HCT116 (cell line): ENCODE data around the gene XPOT. TPM values are rescaled to one million over a fixed set of nuclear protein-coding genes. Genes with fewer than 3 reads are reported as not detected.

Source experiments
- ATAC-seq: fragments of 200-7000 bp; cut with Tn5 transposase; 2 replicates; pipeline ENCODE4 v1.9.1; 2020; ENCODE audit warnings: mild to moderate bottlenecking, moderate library complexity
- BruUV-seq: library from RNA; stranded (reverse); fragments of 400-500 nt; replicated peaks from 2 replicates; lab custom pipeline; 2021; lab: Mats Ljungman, UMichigan
- CTCF ChIA-PET: fragments of 300-600 bp; sonication (Branson Sonifier 250); formaldehyde crosslinking; loops from one replicate; lab custom pipeline; 2021; ENCODE audit warnings: antibody characterized with exemption; lab: Charles Lee
- POLR2A ChIA-PET: fragments of 300-600, 350-600 bp; sonication (Branson Sonifier 250); formaldehyde crosslinking; loops from one replicate; lab custom pipeline; 2021; ENCODE audit warnings: antibody characterized with exemption; lab: Charles Lee
- RAD21 ChIA-PET, 2 experiments: fragments of 300-600 bp; sonication (Branson Sonifier 250); formaldehyde crosslinking; loops; one replicate each; lab custom pipeline; 2023; ENCODE audit warnings: low total read pairs in 2 of 2; ENCODE audit not compliant: uncharacterized antibody in 2 of 2, unreplicated experiment in 2 of 2, low non-redundant PET in 1 of 2; lab: Charles Lee
- DNase-seq: peaks from one replicate; pipeline ENCODE4 v3.0.0-alpha.2; 2010; ENCODE audit warnings: low read depth, low spot score
- H2AFZ ChIP-seq: fragments of 200-600 bp; shearing (Covaris generic), sonication (generic); 2 replicates; pipeline ENCODE4 v1.6.1; 2017; ENCODE audit warnings: low read depth, mixed run types, mixed read lengths, antibody characterized with exemption, low read length; ENCODE audit not compliant: poor library complexity, severe bottlenecking
- H3K27ac ChIP-seq: 2 replicates; pipeline ENCODE4 v1.5.1; 2012; ENCODE audit warnings: low read depth, low read length
- H3K27me3 ChIP-seq: fragments of 200-600 bp; sonication (generic); 2 replicates; pipeline ENCODE4 v1.6.1; 2016; ENCODE audit warnings: mixed run types, low read length, mixed read lengths; ENCODE audit not compliant: insufficient read depth
- H3K36me3 ChIP-seq, 2 experiments: fragments of 200-500 bp in 1 of 2; fragments of 200-600 bp in 1 of 2; sonication (Bioruptor generic) in 1 of 2; sonication (generic) in 1 of 2; 2 replicates each; pipeline versions ENCODE4 v1.5.1 to v1.6.1; 2014 to 2016; ENCODE audit warnings: low read length in 2 of 2, inconsistent platforms in 1 of 2, mixed read lengths in 1 of 2, mixed run types in 1 of 2; ENCODE audit not compliant: insufficient read depth in 2 of 2, control insufficient read depth in 1 of 2
- H3K4me1 ChIP-seq, 2 experiments: fragments of 200-600 bp in 1 of 2; sonication (generic) in 1 of 2; 2 replicates each; pipeline versions ENCODE4 v1.5.1 to v1.6.1; 2012 to 2017; ENCODE audit warnings: low read length in 2 of 2, inconsistent platforms in 1 of 2, mild to moderate bottlenecking in 1 of 2, mixed read lengths in 1 of 2, mixed run types in 1 of 2, moderate library complexity in 1 of 2; ENCODE audit not compliant: insufficient read depth in 2 of 2, control insufficient read depth in 1 of 2
- H3K4me2 ChIP-seq: fragments of 200-600 bp; sonication (generic); 2 replicates; pipeline ENCODE4 v1.6.1; 2017; ENCODE audit warnings: mixed run types, low read length, mixed read lengths
- H3K4me3 ChIP-seq, 2 experiments: fragments of 200-600 bp in 1 of 2; sonication (generic) in 1 of 2; replicated peaks in 1 of 2; 2 replicates each; pipeline ENCODE4 v1.5.1; 2011 to 2016; ENCODE audit warnings: low read length in 2 of 2, control low read depth in 1 of 2, low read depth in 1 of 2, mild to moderate bottlenecking in 1 of 2, mixed read lengths in 1 of 2, mixed run types in 1 of 2
- H3K79me2 ChIP-seq: fragments of 200-600 bp; sonication (generic); 2 replicates; pipeline ENCODE4 v1.6.1; 2017; ENCODE audit warnings: mild to moderate bottlenecking, mixed run types, low read length, moderate library complexity, mixed read lengths; ENCODE audit not compliant: insufficient read depth
- H3K9ac ChIP-seq: fragments of 200-600 bp; sonication (generic); 2 replicates; pipeline ENCODE4 v1.6.1; 2016; ENCODE audit warnings: low read length, mixed read lengths
- H3K9me2 ChIP-seq: fragments of 200-600 bp; sonication (generic), shearing (Covaris generic); 2 replicates; pipeline ENCODE4 v1.6.1; 2017; ENCODE audit warnings: mixed run types, mild to moderate bottlenecking, moderate library complexity; ENCODE audit not compliant: insufficient read depth
- H3K9me3 ChIP-seq, 2 experiments: fragments of 200-500 bp in 1 of 2; fragments of 200-600 bp in 1 of 2; sonication (Bioruptor generic) in 1 of 2; sonication (generic) in 1 of 2; 2 replicates each; pipeline ENCODE4 v1.6.1; 2014 to 2017; ENCODE audit warnings: low read length in 2 of 2, mixed read lengths in 2 of 2, inconsistent platforms in 1 of 2, low read depth in 1 of 2, mild to moderate bottlenecking in 1 of 2, mixed run types in 1 of 2, moderate library complexity in 1 of 2; ENCODE audit not compliant: control insufficient read depth in 1 of 2, insufficient read depth in 1 of 2
- H4K20me1 ChIP-seq: fragments of 200-600 bp; sonication (generic), shearing (Covaris generic); 2 replicates; pipeline ENCODE4 v1.6.1; 2017; ENCODE audit warnings: mixed run types, mild to moderate bottlenecking, moderate library complexity; ENCODE audit not compliant: insufficient read depth
- CBX3 ChIP-seq: IDR thresholded peaks from 2 replicates; pipeline ENCODE4 v1.6.1; 2012; ENCODE audit warnings: low read depth
- CEBPB ChIP-seq: IDR thresholded peaks from 2 replicates; pipeline ENCODE4 v1.6.1; 2012; ENCODE audit warnings: low read depth
- EZH2phosphoT487 ChIP-seq: fragments of 200-600 bp; IDR thresholded peaks from 2 replicates; pipeline ENCODE4 v1.6.1; 2018; ENCODE audit warnings: antibody characterized with exemption, borderline replicate concordance
- FOSL1 ChIP-seq: IDR thresholded peaks from 2 replicates; pipeline ENCODE4 v1.6.1; 2012; ENCODE audit warnings: low read depth
- POLR2A ChIP-seq: IDR thresholded peaks from 2 replicates; pipeline ENCODE4 v1.7.0; 2011; ENCODE audit warnings: borderline replicate concordance; ENCODE audit not compliant: insufficient read depth, insufficient read length; ENCODE audit errors: extremely low read depth
- RAD21 ChIP-seq: IDR thresholded peaks from 2 replicates; pipeline ENCODE4 v1.6.1; 2012; ENCODE audit warnings: low read depth, mild to moderate bottlenecking
- SIN3A ChIP-seq: IDR thresholded peaks from 2 replicates; pipeline ENCODE4 v1.6.1; 2012; ENCODE audit warnings: low read depth
- ZFX ChIP-seq: fragments of 450-650 bp; IDR thresholded peaks from 2 replicates; pipeline ENCODE4 v1.6.1; 2017
- ZNF274 ChIP-seq: fragments of 200-500 bp; sonication (Bioruptor generic); IDR thresholded peaks from 2 replicates; pipeline ENCODE4 v1.6.1; 2014; ENCODE audit warnings: mild to moderate bottlenecking, low read depth, low read length, inconsistent platforms
- intact Hi-C: fragments of 100-400 bp; cut with micrococcal nuclease; formaldehyde crosslinking; loops from 2 replicates; pipeline ENCODE4 v1.10.0; 2022
- total RNA-seq: library from RNA; stranded (reverse); gene quantifications from one replicate; pipeline ENCODE4 v1.2.1, GENCODE V29; 2021; ENCODE audit not compliant: unreplicated experiment
- TF ChIP-seq, protein P1 (sequence below), 3 experiments: fragments of 200-600 bp in 1 of 3; sonication (generic) in 1 of 3; IDR thresholded peaks in 2 of 3; conservative IDR thresholded peaks in 1 of 3; 2 replicates each; pipeline ENCODE4 v1.5.1; 2012 to 2017; ENCODE audit warnings: low read depth in 2 of 3, low read length in 2 of 3, antibody characterized with exemption in 1 of 3, borderline replicate concordance in 1 of 3, control low read depth in 1 of 3, mild to moderate bottlenecking in 1 of 3, mixed read lengths in 1 of 3, mixed run types in 1 of 3, moderate library complexity in 1 of 3; ENCODE audit not compliant: insufficient read depth in 1 of 3

Gene XPOT
- total RNA-seq, 1 experiment from 2014 or later, result 120 TPM

DNA sequence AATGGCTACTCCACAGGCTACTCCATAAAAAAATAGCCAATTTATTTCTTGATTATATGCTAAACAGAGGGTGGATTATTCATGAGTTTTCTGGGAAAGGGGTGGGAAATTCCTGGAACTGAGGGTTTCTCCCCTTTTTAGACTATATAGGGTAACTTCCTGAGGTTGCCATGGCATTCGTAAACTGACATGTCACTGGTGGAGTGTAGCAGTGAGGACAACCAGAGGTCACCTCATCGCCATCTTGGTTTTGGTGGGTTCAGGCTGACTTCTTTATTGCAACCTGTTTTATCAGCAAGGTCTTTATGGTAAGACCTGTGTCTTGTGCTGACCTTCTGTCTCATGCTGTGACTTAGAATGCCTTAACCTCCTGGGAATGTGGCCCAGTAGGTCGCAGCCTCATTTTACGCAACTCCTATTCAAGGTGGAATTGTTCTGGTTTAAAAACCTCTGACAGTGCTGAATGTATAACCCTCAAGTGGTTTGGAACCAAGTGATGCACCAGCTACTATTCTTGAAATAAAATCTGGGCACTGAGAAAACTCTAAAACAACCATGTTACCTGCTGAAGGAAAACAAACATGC lies 41.4 kb upstream of the XPOT start:
- no peak overlapping the region for H3K4me2 ChIP-seq
- no TSS peak for BruUV-seq
- intact Hi-C loops, result no loop called here
- no peaks in the 10 kb centered on the region for H3K4me1 ChIP-seq
- H4K20me1 ChIP-seq, result no peaks in the 10 kb centered on the region
- no peak for TF ChIP-seq EZH2phosphoT487
- no peak for TF ChIP-seq CEBPB
- no peak for TF ChIP-seq FOSL1
- TF ChIP-seq SIN3A, result no peak
- no peak for TF ChIP-seq ZFX
- TF ChIP-seq CBX3, result no peak
- TF ChIP-seq ZNF274, result no peak
- TF ChIP-seq, protein P1, sequence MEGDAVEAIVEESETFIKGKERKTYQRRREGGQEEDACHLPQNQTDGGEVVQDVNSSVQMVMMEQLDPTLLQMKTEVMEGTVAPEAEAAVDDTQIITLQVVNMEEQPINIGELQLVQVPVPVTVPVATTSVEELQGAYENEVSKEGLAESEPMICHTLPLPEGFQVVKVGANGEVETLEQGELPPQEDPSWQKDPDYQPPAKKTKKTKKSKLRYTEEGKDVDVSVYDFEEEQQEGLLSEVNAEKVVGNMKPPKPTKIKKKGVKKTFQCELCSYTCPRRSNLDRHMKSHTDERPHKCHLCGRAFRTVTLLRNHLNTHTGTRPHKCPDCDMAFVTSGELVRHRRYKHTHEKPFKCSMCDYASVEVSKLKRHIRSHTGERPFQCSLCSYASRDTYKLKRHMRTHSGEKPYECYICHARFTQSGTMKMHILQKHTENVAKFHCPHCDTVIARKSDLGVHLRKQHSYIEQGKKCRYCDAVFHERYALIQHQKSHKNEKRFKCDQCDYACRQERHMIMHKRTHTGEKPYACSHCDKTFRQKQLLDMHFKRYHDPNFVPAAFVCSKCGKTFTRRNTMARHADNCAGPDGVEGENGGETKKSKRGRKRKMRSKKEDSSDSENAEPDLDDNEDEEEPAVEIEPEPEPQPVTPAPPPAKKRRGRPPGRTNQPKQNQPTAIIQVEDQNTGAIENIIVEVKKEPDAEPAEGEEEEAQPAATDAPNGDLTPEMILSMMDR (IDR thresholded peaks at IDR 0.05 in 2 of 3, conservative IDR thresholded peaks at IDR 0.05 in 1 of 3; ENCODE audit: borderline replicate concordance in 1 of 3, insufficient read depth in 1 of 3, low read depth in 2 of 3, low read length in 2 of 3), result no peak
- no peak for TF ChIP-seq POLR2A
- TF ChIP-seq RAD21, result no peak
- TF ChIP-seq, all 23 proteins: peak for 0
- no peak overlapping the region for H3K9ac ChIP-seq
- H3K4me3 ChIP-seq, result no peak overlapping the region
- POLR2A ChIA-PET, result no interaction called here
- no peaks in the 10 kb centered on the region for H3K27me3 ChIP-seq
- no peaks in the 10 kb centered on the region for H3K79me2 ChIP-seq
- DNase-seq (no peak), ATAC-seq (no peak)
- H3K36me3 ChIP-seq, result no peaks in the 10 kb centered on the region; a peak in 1 of 4 replicates
- RAD21 ChIA-PET, result no interaction called here
- CTCF ChIA-PET, result no interaction called here
- H3K9me3 ChIP-seq, result no peaks in the 10 kb centered on the region
- no peak overlapping the region for H2AFZ ChIP-seq
- H3K27ac ChIP-seq, result no peak overlapping the region
- H3K9me2 ChIP-seq, result no peaks in the 10 kb centered on the region
